Smooth muscle cell (in vitro differentiated cells): ENCODE results near the gene SELENON. TPM values are rescaled to one million over a fixed set of nuclear protein-coding genes. Genes with fewer than 3 reads are reported as not detected.

Experiments used
- DNase-seq: peaks from one replicate; lab custom pipeline; 2025; ENCODE audit not compliant: unreplicated experiment; lab: John Stamatoyannopoulos, UW
- H2AFZ ChIP-seq: fragments of 200-600 bp; sonication (generic); 2 replicates; pipeline ENCODE4 v1.6.0; 2016; ENCODE audit warnings: antibody characterized with exemption, low read depth, mild to moderate bottlenecking
- H3F3A ChIP-seq: fragments of 200-600 bp; sonication (generic); 2 replicates; pipeline ENCODE4 v1.6.0; 2017; ENCODE audit warnings: antibody characterized with exemption, low read depth
- H3K27ac ChIP-seq: fragments of 200-600 bp; sonication (generic); 2 replicates; pipeline ENCODE4 v1.5.1; 2016; ENCODE audit warnings: low read depth, mild to moderate bottlenecking
- H3K27me3 ChIP-seq: fragments of 200-600 bp; sonication (generic); 2 replicates; pipeline ENCODE4 v1.6.1; 2016; ENCODE audit warnings: low read depth, mild to moderate bottlenecking
- H3K36me3 ChIP-seq: fragments of 200-600 bp; sonication (generic); 2 replicates; pipeline ENCODE4 v1.5.1; 2016; ENCODE audit warnings: low read depth
- H3K4me1 ChIP-seq: fragments of 200-600 bp; sonication (generic); 2 replicates; pipeline ENCODE4 v1.5.1; 2016; ENCODE audit warnings: low read depth
- H3K4me2 ChIP-seq: fragments of 200-600 bp; sonication (generic); 2 replicates; pipeline ENCODE4 v1.6.0; 2016; ENCODE audit warnings: mild to moderate bottlenecking
- H3K4me3 ChIP-seq: fragments of 200-600 bp; sonication (generic); 2 replicates; pipeline ENCODE4 v1.5.1; 2016; ENCODE audit warnings: mild to moderate bottlenecking
- H3K79me2 ChIP-seq: fragments of 200-600 bp; sonication (generic); 2 replicates; pipeline ENCODE4 v1.6.0; 2016; ENCODE audit warnings: low read depth, mild to moderate bottlenecking
- H3K9ac ChIP-seq: fragments of 200-600 bp; sonication (generic); 2 replicates; pipeline ENCODE4 v1.6.0; 2016; ENCODE audit warnings: low read depth
- H3K9me3 ChIP-seq: fragments of 200-600 bp; sonication (generic); replicated peaks from 2 replicates; pipeline ENCODE4 v1.5.1; 2016; ENCODE audit warnings: low read depth
- H4K20me1 ChIP-seq: fragments of 200-600 bp; sonication (generic); 2 replicates; pipeline ENCODE4 v1.6.0; 2016; ENCODE audit warnings: low read depth
- WGBS: methylation state at CpG from one replicate; pipeline ENCODE4 v1.1.7; 2016; ENCODE audit warnings: low lambda C conversion rate; 5-methylcytosine and 5-hydroxymethylcytosine counted together
- polyA plus RNA-seq: library from polyadenylated mRNA; unstranded; fragments of >200 nt; fragmentation: Nextera tagmentation; extraction: Ambion mirVana; gene quantifications from 2 replicates; pipeline ENCODE4 v1.2.1, GENCODE V29; 2016
- total RNA-seq: library from RNA; depleted of rRNA; stranded (reverse); fragments of >200 nt; gene quantifications from 2 replicates; pipeline ENCODE4 v1.2.3, GENCODE V29; 2014
- TF ChIP-seq, protein P1 (sequence below): fragments of 200-600 bp; sonication (generic); IDR thresholded peaks from 2 replicates; pipeline ENCODE4 v1.5.1; 2017; ENCODE audit warnings: borderline replicate concordance, mild to moderate bottlenecking, antibody characterized with exemption; ENCODE audit not compliant: insufficient read depth, poor library complexity, severe bottlenecking

Gene SELENON
- total and polyA plus RNA-seq, 2 experiments from 2014 or later = 32.6 to 62.9 TPM

DNA sequence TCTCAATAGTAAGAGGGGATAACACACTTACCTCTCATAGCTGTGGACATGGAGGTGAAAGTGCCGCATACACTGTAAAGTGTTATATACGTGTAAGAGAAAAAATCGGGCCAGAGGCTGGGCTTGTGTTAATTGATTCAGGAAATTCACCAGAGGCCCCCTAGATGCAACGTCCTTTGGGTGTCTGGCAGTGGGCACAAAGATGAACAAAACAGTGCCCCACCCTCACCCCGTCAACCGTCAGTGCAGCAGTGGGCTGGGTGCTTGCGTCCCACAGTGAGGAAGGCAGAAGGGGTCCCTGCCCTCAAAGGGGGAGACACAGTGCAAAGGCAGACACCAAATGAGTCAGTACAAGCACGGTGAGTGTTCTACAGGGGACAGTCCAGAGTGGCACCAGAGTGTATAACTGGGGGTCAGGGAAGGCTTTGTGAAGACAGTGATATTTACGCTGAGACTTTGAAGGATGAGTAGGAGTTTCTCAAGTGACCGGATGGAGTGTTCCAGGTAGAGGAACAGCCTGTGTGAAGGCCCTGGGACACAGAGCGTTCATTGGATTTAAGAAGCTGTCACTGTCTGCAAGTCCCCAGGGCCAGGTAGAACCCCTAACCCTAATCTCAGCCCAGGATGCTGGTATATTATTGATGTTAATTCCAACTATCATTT, 13.2 kb downstream of the SELENON start:
- no peak overlapping the region for H3K9ac ChIP-seq
- H3K36me3 ChIP-seq = no peaks in the 10 kb centered on the region
- no peak overlapping the region for H2AFZ ChIP-seq
- no peak for DNase-seq
- no peaks in the 10 kb centered on the region for H3K27me3 ChIP-seq
- no peak overlapping the region for H3K4me2 ChIP-seq
- 90% methylated on average over 11 of the region's 11 CpGs for WGBS
- H3K27ac ChIP-seq = no peak overlapping the region
- H3K79me2 ChIP-seq = no peaks in the 10 kb centered on the region
- no peaks in the 10 kb centered on the region for H3K9me3 ChIP-seq
- H3F3A ChIP-seq = peaks cover 9% of the 10 kb centered on the region
- peaks cover 7% of the 10 kb centered on the region for H4K20me1 ChIP-seq
- no peak overlapping the region for H3K4me3 ChIP-seq
- H3K4me1 ChIP-seq = no peaks in the 10 kb centered on the region
- TF ChIP-seq, protein P1, sequence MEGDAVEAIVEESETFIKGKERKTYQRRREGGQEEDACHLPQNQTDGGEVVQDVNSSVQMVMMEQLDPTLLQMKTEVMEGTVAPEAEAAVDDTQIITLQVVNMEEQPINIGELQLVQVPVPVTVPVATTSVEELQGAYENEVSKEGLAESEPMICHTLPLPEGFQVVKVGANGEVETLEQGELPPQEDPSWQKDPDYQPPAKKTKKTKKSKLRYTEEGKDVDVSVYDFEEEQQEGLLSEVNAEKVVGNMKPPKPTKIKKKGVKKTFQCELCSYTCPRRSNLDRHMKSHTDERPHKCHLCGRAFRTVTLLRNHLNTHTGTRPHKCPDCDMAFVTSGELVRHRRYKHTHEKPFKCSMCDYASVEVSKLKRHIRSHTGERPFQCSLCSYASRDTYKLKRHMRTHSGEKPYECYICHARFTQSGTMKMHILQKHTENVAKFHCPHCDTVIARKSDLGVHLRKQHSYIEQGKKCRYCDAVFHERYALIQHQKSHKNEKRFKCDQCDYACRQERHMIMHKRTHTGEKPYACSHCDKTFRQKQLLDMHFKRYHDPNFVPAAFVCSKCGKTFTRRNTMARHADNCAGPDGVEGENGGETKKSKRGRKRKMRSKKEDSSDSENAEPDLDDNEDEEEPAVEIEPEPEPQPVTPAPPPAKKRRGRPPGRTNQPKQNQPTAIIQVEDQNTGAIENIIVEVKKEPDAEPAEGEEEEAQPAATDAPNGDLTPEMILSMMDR = no peak

DNA sequence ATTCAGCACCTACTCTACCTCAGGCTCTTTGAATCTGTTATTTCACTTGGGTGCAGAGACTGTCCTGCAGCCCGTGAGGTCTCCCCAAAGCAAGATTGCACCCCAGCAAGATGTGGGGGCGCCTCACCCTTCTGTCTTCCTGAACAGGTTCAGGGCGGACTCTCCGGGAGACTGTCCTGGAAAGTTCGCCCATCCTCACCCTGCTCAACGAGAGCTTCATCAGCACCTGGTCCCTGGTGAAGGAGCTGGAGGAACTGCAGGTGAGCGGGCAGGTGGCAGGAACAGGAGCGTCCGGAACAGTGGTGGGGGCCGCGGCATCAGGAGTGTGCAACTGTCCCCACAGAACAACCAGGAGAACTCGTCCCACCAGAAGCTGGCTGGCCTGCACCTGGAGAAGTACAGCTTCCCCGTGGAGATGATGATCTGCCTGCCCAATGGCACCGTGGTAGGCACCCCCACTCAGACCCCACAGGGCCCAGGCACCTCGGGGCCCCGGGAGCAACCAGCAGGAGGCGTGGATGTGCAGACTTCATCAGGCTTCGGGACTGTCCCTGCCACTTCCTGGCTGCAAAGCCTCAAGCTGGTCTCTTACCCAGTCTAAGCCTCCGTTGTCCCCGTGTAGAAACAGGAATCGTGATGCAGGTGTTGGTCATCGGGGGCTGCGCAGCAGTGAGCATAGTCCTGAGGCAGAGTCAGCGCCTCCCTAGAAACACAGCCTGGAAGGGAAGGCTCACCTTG, 13.9 kb downstream of the SELENON start:
- Histone ChIP-seq H3K4me1 (peaks cover 6% of the 10 kb centered on the region), H3K27me3 (no peaks in the 10 kb centered on the region), H3K79me2 (no peaks in the 10 kb centered on the region), H3K36me3 (no peaks in the 10 kb centered on the region), H3K27ac (no peak overlapping the region), H3F3A (peaks cover 16% of the 10 kb centered on the region), H3K4me2 (no peak overlapping the region), H4K20me1 (peaks cover 7% of the 10 kb centered on the region), H3K9ac (no peak overlapping the region), H3K4me3 (no peak overlapping the region), H2AFZ (no peak overlapping the region), H3K9me3 (no peaks in the 10 kb centered on the region)
- TF ChIP-seq, protein P1 = no peak
- 96% methylated on average over 24 of the region's 24 CpGs for WGBS
- DNase-seq = no peak

DNA sequence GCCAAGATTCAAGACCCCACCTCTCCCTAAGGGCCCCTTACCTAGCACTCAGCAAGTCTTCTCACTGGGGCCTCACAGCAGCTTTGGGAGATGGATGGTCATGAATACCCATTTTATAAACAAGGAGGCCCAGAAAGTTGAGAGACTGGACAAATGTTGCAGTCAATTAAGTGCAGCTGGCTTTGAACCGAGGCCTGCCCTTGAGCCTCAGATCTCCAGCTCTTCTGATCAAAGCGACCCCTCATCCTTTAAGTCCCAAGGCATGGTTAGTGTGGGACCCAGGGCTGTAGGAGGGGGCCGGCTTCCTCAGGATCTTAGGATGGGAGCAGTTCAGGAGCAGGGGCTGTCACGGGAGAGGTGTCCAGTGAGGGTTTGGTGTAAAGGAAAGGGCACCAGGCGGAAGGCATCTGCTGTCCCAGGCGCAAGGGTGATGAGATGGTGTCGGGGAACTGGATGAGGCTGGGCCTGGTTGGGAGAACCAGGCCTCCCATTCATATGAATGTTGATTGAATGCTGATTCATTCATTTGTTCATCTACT, 14.6 kb downstream of the SELENON start:
- peaks cover 7% of the 10 kb centered on the region for H3K4me1 ChIP-seq
- no peaks in the 10 kb centered on the region for H3K79me2 ChIP-seq
- no peaks in the 10 kb centered on the region for H3K36me3 ChIP-seq
- no peaks in the 10 kb centered on the region for H3K27me3 ChIP-seq
- no peak overlapping the region for H3K4me3 ChIP-seq
- H3K9me3 ChIP-seq = no peaks in the 10 kb centered on the region
- TF ChIP-seq, protein P1 = no peak
- H3K9ac ChIP-seq = no peak overlapping the region
- H3K27ac ChIP-seq = no peak overlapping the region
- DNase-seq = no peak
- H2AFZ ChIP-seq = no peak overlapping the region
- WGBS = 95% methylated on average over 7 of the region's 7 CpGs
- no peak overlapping the region for H3K4me2 ChIP-seq
- H4K20me1 ChIP-seq = peaks cover 7% of the 10 kb centered on the region
- peaks cover 17% of the 10 kb centered on the region for H3F3A ChIP-seq
